Skin epidermis (tissue), 12 donors: ENCODE results near the gene MSI1.
A peak's percentile ranks its signal among the peaks of the same experiment; 100 is the strongest.
"Not testable (repeated sequence)": the region's sequence is repeated elsewhere in the genome, so short reads cannot be mapped to it uniquely, and the experiment has no call there.

Experiments used
- H3K27ac ChIP-seq, 21 experiments: fragments of 200-600 bp; sonication (generic) in 11 of 21; one replicate each; pipeline ENCODE4 v1.5.0; 2020; ENCODE audit warnings: mild to moderate bottlenecking in 3 of 21, inconsistent platforms in 2 of 21, moderate library complexity in 2 of 21
- H3K4me3 ChIP-seq, 7 experiments: fragments of 200-600 bp; sonication (generic) in 2 of 7; one replicate each; pipeline ENCODE4 v1.5.0; 2020; ENCODE audit warnings: inconsistent platforms in 2 of 7, mild to moderate bottlenecking in 2 of 7, moderate library complexity in 1 of 7

Gene MSI1

DNA sequence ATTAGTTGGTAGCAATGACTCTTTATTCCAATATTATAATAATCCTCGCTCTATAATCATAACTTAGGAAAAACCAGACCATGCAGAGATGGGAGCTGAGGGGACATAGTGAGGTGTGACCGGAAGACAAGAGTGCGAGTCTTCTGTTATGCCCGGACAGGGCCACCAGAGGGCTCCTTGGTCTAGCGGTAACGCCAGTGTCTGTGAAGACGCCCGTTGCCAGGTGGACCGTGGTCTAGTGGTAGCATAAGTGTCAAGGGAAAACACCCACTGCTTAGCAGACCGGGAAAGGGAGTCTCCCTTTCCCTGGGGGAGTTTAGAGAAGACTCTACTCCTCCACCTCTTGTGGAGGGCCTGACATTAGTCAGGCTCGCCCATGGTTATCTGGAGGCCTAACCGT, 33.5 kb downstream of the MSI1 start:
- H3K27ac ChIP-seq, H3K4me3 ChIP-seq: not testable (repeated sequence)

DNA sequence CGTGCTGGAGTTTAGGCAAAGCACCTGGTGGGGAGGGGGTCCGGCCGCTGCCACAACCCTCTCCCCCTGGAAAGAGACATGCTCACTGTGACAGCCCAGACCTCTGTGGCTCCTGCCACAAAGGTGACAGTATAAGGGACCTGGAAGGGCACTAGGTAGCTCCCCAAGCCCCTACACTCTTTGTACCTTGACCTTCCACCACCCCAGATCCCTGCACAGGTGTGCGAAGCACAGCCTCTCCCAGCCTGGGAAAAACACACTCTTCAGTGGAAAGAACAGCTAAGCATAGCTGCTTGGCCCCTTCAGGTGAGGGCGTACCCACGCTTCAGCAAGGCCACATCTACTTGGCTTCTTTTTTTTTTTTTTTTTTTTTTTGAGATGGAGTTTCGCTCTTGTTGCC, 36.4 kb downstream of the MSI1 start:
- no peak overlapping the region for H3K27ac ChIP-seq
- H3K4me3 ChIP-seq, result no peak overlapping the region

DNA sequence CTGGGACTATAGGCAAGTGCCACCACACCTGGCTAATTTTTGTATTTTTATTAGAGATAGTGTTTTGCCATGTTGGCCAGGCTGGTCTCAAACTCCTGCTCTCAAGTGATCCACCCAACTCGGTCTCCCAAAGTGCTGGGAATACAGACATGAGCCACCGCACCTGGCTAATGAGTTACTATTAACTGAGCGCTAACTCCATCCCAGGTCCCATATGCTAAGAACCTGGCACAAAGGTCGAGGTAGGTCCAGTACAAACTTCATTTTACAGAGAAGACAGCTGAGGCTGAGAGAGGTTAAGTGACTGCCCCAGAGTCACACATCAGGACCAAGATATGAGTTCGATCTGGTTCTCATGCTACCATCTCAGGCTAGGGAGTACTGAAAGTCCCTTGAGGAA, 36.9 kb downstream of the MSI1 start:
- no peak overlapping the region for H3K4me3 ChIP-seq

DNA sequence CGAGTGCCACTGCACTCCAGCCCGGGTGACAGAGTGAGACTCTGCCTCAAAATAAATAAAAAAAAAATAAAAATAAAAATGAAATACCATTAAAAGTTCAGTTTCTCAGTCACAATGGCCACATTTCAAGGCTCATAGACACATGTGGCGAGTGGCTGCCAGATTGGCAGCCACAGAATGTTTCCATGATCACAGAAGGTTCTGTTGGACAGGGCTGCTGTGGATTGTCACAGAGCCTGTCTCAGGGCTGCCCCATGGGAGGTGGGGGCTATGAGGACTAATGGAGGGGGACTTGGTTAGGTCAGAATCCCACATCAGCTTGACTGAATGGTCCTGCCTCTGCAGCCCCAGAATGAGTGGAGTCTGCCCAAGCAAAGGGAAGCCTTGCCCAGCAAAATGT, 37.6 kb downstream of the MSI1 start:
- Histone ChIP-seq H3K27ac (no peak overlapping the region), H3K4me3 (no peak overlapping the region)

More for the DNA sequence above, 36.9 kb downstream of the MSI1 start:
- no peak overlapping the region for H3K27ac ChIP-seq

DNA sequence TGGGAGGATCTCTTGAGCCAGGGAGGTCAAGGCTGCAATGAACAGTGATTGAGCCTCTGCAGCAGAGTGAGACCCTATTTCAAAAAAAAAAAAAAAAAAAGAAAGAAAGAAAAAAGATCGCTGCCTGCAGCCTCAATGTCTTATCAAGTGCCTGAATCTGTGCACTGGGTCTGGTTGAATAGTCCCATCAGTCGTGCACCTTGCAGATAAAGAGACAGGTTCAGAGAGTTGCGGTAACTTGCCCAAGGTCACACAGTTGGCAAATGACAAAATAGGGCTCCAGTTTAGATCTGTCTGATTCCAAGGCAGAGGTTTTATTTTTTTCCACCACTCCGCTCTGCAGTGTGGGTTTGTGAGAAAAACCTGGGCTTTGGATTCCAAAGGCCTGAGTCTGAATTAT, 40.7 kb downstream of the MSI1 start:
- H3K27ac ChIP-seq, result no peak overlapping the region

DNA sequence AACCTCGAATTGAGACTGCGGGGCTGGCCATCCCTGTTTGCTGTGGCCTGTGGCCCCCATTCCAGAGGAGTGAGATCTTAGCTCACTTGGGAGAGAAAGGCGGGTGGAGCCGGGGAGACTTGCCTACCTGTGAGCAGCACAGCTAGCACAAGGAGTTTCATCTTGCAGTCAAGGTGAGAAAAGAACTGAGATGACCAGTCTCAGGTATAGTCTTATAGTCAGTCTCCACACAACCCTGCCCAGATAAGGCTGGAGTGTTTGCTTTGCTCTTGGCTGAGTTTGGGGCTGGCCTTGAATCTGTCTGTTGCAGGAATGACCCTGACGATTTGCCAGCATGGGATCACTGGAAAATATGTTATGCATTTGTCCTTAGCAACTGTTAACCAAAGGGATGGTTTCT, 41.4 kb downstream of the MSI1 start, which contains the start of gene PLA2G1B:
Gene PLA2G1B (minus strand): TSS at position 187 of the 400 bp plus-strand sequence. CDS start 26 bp downstream, at position 161.
- H3K4me3 ChIP-seq, result no peak within 1 kb of the TSS
- H3K27ac ChIP-seq, result no peak within 1 kb of the TSS

More for the DNA sequence above, 40.7 kb downstream of the MSI1 start:
- no peak overlapping the region for H3K4me3 ChIP-seq

DNA sequence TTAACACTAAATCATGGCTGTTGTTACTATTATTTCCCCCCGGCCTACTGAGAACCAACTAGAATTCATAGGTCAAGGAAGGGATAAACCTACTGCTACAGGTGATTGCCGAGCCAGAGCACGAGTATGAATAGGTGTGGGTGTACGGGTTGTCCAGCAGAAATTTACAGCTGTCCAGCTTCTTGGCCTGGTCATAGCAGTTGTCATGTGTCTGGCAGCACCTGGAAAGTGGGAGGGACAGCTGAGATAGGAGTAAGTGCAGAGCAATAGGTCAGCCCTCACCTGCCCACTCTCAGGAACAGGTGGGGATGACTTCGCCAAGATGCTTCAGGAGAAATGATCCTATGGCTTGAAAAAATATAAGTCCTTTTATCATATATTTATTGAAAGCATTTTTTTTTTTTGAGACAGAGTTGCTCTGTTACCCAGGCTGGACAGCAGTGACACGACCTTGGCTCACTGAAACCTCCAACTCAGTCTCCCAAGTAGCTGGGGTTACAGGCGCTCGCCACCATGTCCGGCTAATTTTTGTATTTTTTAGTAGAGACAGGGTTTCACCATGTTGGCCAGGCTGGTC, 44.0 kb downstream of the MSI1 start:
- no peak overlapping the region for H3K4me3 ChIP-seq
- H3K27ac ChIP-seq, result no peak overlapping the region

DNA sequence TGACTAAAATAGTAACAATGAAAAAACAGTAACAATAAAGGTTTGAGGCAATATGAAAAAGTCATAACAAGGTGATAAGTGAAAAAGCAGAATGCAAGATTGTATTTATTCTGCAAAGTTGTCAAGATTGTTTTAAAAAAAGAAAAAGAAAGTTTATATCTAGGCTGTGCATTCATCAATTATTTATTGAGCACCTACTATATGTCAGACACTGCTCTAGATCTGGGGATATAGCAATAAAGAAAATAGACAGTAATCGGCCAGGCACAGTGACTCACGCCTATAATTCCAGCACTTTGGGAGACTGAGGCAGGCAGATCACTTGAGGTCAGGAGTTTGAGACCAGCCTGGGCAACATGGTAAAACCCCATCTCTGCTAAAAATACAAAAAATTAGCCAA, 45.2 kb downstream of the MSI1 start:
- Histone ChIP-seq H3K27ac (no peak overlapping the region), H3K4me3 (no peak overlapping the region)

DNA sequence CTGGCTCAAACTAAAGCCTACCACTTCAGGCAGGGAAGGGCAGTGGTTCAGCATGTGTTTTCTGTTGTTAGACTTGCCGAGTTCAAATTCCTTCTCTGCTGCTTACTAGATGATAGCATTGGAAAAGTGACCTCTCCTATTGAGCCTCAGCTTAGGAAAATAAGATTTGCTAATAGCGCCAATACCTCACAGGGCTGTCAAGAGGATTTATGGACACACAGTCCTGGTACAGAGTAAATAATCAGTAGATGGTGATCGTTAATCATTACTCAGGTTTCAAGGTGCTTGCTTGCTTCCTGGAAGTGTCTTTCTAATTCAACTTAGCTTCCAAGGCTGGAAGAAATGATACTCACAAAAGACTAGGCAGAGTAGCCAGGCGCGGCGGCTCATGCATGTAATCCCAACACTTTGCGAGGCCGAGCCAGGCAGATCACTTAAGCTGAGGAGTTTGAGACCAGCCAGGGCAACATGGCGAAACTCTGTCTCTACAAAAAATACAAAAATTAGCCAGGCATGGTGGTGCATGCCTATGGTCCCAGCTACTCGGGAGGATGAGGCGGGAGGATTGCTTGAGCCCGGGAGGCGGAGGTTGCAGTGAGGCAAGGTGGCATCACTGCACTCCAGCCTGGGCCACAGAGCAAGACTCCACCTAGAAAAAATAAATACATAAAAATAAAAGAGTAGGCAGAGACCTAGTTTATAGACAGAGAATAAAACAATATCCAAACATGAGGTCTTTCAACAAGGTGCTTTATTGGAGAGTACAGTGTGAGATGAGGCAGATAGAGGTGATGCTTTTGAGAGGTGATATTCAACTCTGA, 47.4 kb downstream of the MSI1 start:
- H3K4me3 ChIP-seq, result no peak overlapping the region
- H3K27ac ChIP-seq, result no peak overlapping the region

DNA sequence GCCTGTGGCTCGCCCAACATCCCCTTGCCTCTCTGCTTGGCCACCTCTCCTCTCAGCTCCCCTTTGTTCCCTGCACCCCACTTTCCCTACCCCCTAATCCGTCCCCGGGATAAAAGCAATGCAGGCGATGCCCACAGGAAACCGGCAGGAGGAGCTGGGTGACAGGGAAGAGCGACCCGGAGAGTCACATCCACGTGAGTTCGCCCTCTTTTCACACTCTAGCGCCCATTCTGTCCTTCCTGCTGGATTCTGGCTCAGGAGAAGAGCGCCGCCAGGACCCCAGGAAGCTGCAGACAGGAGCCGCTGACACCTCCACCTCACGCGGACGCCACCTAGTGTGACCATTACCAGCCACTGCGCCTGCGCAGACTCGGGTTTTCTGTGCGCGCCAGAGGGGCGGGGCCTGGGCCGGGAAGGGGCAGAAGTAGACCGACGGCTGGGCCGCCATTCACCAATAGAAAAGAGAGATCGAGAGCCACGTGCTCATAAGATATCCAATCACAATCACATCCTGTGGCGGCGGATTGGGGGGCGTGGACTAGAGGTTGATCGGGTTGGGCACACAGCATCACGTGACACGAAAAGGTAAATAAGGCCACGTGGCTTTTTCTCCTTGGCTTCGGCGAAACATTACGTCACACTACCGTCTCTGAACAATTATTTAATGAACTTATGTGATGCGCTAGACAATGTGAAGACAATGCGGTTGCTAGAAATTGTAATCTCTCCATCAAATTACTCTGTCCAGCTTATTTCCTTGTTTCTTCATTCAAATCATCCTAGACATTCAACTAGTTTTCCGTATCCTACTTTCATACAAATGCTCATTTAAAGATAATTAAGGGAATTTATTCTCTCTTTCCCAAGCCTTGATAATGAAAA, 51.5 kb downstream of the MSI1 start:
- peak overlapping the region; percentile 31 to 61 (median 56) for H3K4me3 ChIP-seq
- H3K27ac ChIP-seq, result peak overlapping the region in 20 of 21 experiments; percentile 58 to 90 (median 82)

DNA sequence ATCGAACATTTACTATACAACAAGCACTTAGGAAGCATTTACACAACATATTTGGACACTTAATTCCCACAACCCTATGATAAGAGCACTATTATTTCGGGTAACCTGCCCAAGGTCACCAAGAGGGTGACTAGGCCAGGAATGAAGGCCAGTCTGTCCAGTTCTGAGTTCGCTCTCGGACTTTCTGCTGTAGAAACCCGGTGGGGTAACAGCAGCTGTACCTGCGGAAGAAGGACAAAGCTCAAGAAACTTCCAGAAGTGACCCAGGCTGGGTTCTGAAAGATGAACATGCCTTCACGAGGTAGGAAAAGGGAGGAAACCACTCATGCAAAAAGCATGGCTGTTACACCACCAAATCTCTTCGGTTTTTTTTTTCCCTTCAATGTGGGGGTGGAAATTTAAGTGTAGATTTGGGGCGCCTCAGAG, 52.2 kb downstream of the MSI1 start:
- Histone ChIP-seq H3K4me3 (peak overlapping the region; percentile 31 to 61 (median 56)), H3K27ac (peak overlapping the region in 20 of 21 experiments; percentile 58 to 90 (median 82))

DNA sequence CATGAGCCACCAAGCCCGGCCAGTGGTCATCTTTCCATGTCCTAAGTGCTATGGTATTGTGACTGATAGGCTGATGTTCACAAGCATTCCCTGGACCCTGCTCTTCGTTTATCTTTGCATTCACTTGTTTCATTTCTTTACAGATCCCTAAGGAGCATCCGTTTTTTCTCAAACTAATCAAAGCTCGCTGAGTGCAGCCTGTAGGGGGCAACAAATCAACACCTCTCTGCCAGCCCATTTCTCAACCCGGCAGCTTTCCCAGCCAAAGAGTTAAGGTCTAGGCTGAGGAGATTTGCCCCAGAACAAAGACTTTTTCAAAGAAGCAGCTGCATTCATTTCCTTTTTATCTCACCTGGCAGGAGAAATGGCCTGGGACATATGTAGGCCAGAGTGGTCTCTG, 54.7 kb downstream of the MSI1 start:
- H3K4me3 ChIP-seq, result no peak overlapping the region
- H3K27ac ChIP-seq, result no peak overlapping the region

DNA sequence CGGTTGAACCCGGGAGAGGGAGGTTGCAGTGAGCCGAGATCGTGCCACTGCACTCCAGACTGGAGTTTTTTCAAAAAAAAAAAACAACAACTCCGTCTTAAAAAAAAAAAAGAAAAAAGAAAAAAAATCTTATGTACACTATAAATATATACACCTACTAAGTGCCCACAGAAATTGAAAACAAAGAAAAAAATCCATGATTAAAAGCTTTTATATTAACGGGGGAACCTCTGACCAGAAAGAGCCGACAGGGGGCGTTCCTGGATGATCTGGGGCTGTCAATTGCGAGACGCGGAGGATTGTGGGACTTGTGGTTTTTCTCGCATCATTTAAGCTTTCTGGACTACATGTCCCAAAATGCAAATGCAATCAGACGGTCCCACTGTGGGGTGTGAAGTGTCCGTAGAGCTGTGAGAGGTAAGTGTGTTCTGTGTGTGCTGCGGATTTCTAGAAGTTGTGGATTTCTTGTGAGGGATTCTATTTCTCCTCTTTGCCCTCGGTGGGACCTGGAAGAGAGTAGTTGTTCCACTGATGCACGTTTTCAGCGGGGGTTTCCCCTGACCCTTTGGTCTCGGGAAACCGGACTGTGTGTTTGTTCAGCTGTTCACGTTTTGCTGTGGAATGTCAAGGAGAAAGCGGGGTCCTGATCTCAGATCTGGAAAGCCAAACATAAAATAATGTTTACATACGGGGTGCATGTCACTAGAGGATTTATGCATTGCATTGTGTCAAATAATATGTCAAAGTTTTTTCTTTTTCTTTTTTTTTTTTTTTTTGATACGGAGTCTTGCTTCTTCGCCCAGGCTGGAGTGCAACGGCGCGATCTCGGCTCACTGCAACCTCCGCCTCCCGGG, 66.8 kb downstream of the MSI1 start, which contains the start of gene SIRT4:
Gene SIRT4 (plus strand): TSS at position 360 of the 854 bp plus-strand sequence. CDS start 1,241 bp downstream, outside the sequence.
- peak within 1 kb of the TSS; percentile 27 to 60 (median 48) for H3K4me3 ChIP-seq
- H3K27ac ChIP-seq, result peak within 1 kb of the TSS in 16 of 21 experiments; percentile 10 to 85 (median 70)

DNA sequence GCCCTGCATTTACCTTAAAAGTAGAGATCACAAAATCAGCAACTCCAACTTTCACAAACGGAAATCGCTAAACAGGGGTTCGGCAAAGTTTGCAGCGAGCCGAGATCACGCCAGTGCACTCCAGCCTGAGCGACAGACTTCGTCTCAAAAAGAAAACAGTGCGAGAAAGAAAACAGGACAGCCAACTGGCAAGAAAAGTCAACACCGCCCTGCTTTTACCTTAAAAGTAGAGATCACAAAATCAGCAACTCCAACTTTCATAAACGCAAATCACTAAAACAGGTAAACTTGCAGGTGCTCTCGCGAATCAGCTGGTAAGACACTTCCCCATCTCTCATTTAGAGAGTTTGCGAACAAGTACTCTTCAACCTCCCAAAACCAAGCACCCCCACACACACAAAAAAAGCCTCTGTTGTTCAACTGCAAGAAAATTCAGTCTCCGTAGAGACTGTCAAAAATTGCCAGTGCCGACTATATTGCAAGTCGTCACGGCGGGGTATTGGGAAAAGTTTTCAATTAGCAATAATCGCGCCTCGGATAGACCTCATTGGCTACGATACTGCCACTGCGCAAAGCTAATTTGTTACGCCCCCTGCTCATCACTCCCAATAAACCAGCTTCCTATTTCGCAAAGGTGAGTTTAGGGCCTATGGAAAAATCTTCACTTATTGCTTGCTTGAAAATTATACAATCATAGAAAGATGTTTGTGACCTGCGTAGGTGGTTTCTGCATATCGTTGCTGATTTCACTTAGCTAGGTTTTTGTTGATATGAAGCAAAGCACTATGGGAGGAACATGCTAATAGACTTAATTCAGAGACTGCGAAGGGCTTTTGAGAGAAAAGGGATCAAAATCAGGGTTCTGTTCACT, 76.1 kb downstream of the MSI1 start, which contains the start of gene RNU4-1:
Gene RNU4-1 (minus strand): TSS at position 577 of the 871 bp plus-strand sequence.
- Histone ChIP-seq H3K27ac (peak within 1 kb of the TSS in 20 of 21 experiments; percentile 89 to 100 (median 99)), H3K4me3 (peak within 1 kb of the TSS; percentile 36 to 62 (median 50))

DNA sequence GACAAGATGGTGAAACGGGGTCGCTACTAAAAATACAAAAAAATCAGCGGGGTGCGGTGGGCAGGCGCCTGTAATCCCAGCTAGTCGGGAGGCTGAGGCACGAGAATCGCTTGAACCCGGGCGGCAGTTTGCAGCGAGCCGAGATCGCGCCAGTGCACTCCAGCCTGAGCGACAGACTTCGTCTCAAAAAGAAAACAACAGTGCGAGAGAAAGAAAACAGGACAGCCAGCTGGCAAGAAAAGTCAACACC, 76.6 kb downstream of the MSI1 start:
- Histone ChIP-seq H3K27ac (peak overlapping the region in 20 of 21 experiments; percentile 89 to 100 (median 99)), H3K4me3 (peak overlapping the region; percentile 36 to 62 (median 50))
